K562 (cell line): Measurements from ENCODE around the gene ENPP6. TPM values are rescaled to one million over a fixed set of nuclear protein-coding genes. Genes with fewer than 3 reads are reported as not detected.

Source experiments
- ATAC-seq: fragments of 200-7000 bp; cut with Tn5 transposase; 3 replicates; pipeline ENCODE4 v1.9.1; 2020; ENCODE audit warnings: moderate library complexity
- BruUV-seq: library from RNA; stranded (reverse); fragments of 400-500 nt; replicated peaks from 2 replicates; lab custom pipeline; 2021; lab: Mats Ljungman, UMichigan
- CTCF ChIA-PET: fragments of 300-600 bp; formaldehyde crosslinking; extraction: SDS; loops from one replicate; lab custom pipeline; 2021; ENCODE audit warnings: low intra/inter-chr PET ratio; lab: Yijun Ruan, JAX
- POLR2A ChIA-PET: fragments of 300-600, 350-650 bp; sonication (Branson Sonifier 250); formaldehyde crosslinking; extraction: SDS; loops from one replicate; lab custom pipeline; 2021; ENCODE audit warnings: antibody characterized with exemption, inconsistent platforms; lab: Yijun Ruan, JAX
- DNase-seq, 4 experiments: peaks; one replicate each; pipeline versions ENCODE4 v3.0.0 to v3.0.0-alpha.2; 2011 to 2018; ENCODE audit warnings: low spot score in 3 of 4, mixed read lengths in 3 of 4; ENCODE audit errors: extremely low read depth in 1 of 4
- FAIRE-seq: peaks from 2 replicates; lab custom pipeline; 2011; peaks lifted over from hg19 to GRCh38; lab: Jason Lieb, UNC
- H2AFZ ChIP-seq: 2 replicates; pipeline ENCODE4 v1.6.0; 2011; ENCODE audit warnings: low read depth, low read length, control low read depth, inconsistent platforms
- H3K27ac ChIP-seq: fragments of 200-600 bp; 3 replicates; pipeline ENCODE4 v1.8.0; 2011; ENCODE audit warnings: low read depth, mild to moderate bottlenecking, control low read depth, inconsistent platforms, low read length, moderate library complexity, mixed read lengths; ENCODE audit errors: extremely low read depth
- H3K27me3 ChIP-seq, 2 experiments: fragments of 300-600 bp in 1 of 2; 2 replicates in 1 of 2; 3 replicates in 1 of 2; pipeline versions ENCODE4 v1.6.0 to v1.8.0; 2011; ENCODE audit warnings: inconsistent platforms in 2 of 2, low read length in 2 of 2, mild to moderate bottlenecking in 1 of 2, mixed read lengths in 1 of 2, moderate library complexity in 1 of 2; ENCODE audit not compliant: control insufficient read depth in 2 of 2, insufficient read depth in 2 of 2
- H3K36me3 ChIP-seq: fragments of 300-600 bp; 3 replicates; pipeline ENCODE4 v1.8.0; 2011; ENCODE audit warnings: mild to moderate bottlenecking, low read length, inconsistent platforms; ENCODE audit not compliant: control insufficient read depth, insufficient read depth
- H3K4me1 ChIP-seq, 2 experiments: fragments of 200-600 bp in 1 of 2; replicated peaks in 1 of 2; 2 replicates in 1 of 2; 3 replicates in 1 of 2; pipeline versions ENCODE4 v1.5.1 to v1.8.0; 2011; ENCODE audit warnings: inconsistent platforms in 2 of 2, low read length in 2 of 2, mild to moderate bottlenecking in 1 of 2, mixed read lengths in 1 of 2, moderate library complexity in 1 of 2; ENCODE audit not compliant: control insufficient read depth in 2 of 2, insufficient read depth in 2 of 2
- H3K4me2 ChIP-seq: 2 replicates; pipeline ENCODE4 v1.6.1; 2011; ENCODE audit warnings: low read length, control low read depth, inconsistent platforms, mixed read lengths; ENCODE audit not compliant: insufficient read depth
- H3K4me3 ChIP-seq: fragments of 200-600 bp; sonication (generic), shearing (Covaris generic); 2 replicates; pipeline ENCODE4 v1.5.1; 2016; ENCODE audit warnings: control low read depth, inconsistent platforms
- H3K79me2 ChIP-seq: fragments of 200-600 bp; 3 replicates; pipeline ENCODE4 v1.8.0; 2011; ENCODE audit warnings: low read length, inconsistent platforms; ENCODE audit not compliant: control insufficient read depth, insufficient read depth
- H3K9ac ChIP-seq, 2 experiments: 2 replicates each; pipeline versions ENCODE4 v1.6.0 to v1.6.1; 2011; ENCODE audit warnings: low read depth in 2 of 2, low read length in 2 of 2, control low read depth in 1 of 2, inconsistent platforms in 1 of 2, mild to moderate bottlenecking in 1 of 2, mixed read lengths in 1 of 2; ENCODE audit not compliant: insufficient read depth in 1 of 2
- H3K9me1 ChIP-seq: one replicate; pipeline ENCODE4 v1.6.0; 2011; ENCODE audit warnings: inconsistent platforms, mild to moderate bottlenecking, low read length, moderate library complexity; ENCODE audit not compliant: control insufficient read depth, insufficient read depth
- H3K9me3 ChIP-seq: replicated peaks from 2 replicates; pipeline ENCODE4 v1.5.1; 2011; ENCODE audit warnings: low read depth, low read length, inconsistent platforms; ENCODE audit not compliant: control insufficient read depth, insufficient read depth
- H4K20me1 ChIP-seq: replicated peaks from 2 replicates; pipeline ENCODE4 v1.6.1; 2011; ENCODE audit warnings: low read length, inconsistent platforms, mixed read lengths; ENCODE audit not compliant: control insufficient read depth, insufficient read depth
- HMBOX1 ChIP-seq: sonication (generic); IDR thresholded peaks from 2 replicates; pipeline ENCODE4 v1.6.1; 2016
- HMG20A ChIP-seq: fragments of 450-650 bp; formaldehyde crosslinking; conservative IDR thresholded peaks from 2 replicates; pipeline ENCODE4 v1.4.0; 2020; ENCODE audit warnings: mild to moderate bottlenecking, mixed read lengths
- JUNB ChIP-seq: fragments of 450-650 bp; formaldehyde crosslinking; conservative IDR thresholded peaks from 2 replicates; pipeline ENCODE4 v1.4.0; 2020; ENCODE audit warnings: mild to moderate bottlenecking
- MCM2 ChIP-seq: fragments of 450-650 bp; IDR thresholded peaks from 2 replicates; pipeline ENCODE4 v1.6.1; 2017; ENCODE audit warnings: low read depth, mild to moderate bottlenecking
- MED1 ChIP-seq: sonication (generic); formaldehyde crosslinking; IDR thresholded peaks from 2 replicates; pipeline ENCODE4 v1.8.1; 2023; ENCODE audit warnings: missing genetic modification reagents, borderline replicate concordance
- NR1H2 ChIP-seq: sonication (generic); formaldehyde crosslinking; IDR thresholded peaks from 2 replicates; pipeline ENCODE4 v1.4.0; 2020; ENCODE audit warnings: mild to moderate bottlenecking, missing genetic modification reagents
- POLR3G ChIP-seq: IDR thresholded peaks from 2 replicates; pipeline ENCODE4 v1.6.1; 2011; ENCODE audit not compliant: insufficient read length, insufficient replicate concordance; ENCODE audit errors: extremely low read depth
- RAD51 ChIP-seq: fragments of 450-650 bp; IDR thresholded peaks from 2 replicates; pipeline ENCODE4 v1.7.1; 2016; ENCODE audit warnings: low read depth, mild to moderate bottlenecking, borderline replicate concordance
- RBM25 ChIP-seq: fragments of 200-400 bp; formaldehyde crosslinking; IDR thresholded peaks from 2 replicates; pipeline ENCODE4 v1.6.1; 2018; ENCODE audit warnings: low read length, low read depth, moderate library complexity; ENCODE audit not compliant: severe bottlenecking
- SETDB1 ChIP-seq: IDR thresholded peaks from one replicate; pipeline ENCODE4 v1.6.1; 2012; ENCODE audit warnings: low read length, control low read depth, inconsistent platforms
- SMARCA4 ChIP-seq: fragments of 450-650 bp; IDR thresholded peaks from 2 replicates; pipeline ENCODE4 v1.6.1; 2016
- TEAD2 ChIP-seq: fragments of 450-650 bp; IDR thresholded peaks from 2 replicates; pipeline ENCODE4 v1.6.1; 2016; ENCODE audit warnings: missing genetic modification characterization, control low read depth, missing compliant biosample characterization
- ZNF512 ChIP-seq: IDR thresholded peaks from 2 replicates; pipeline ENCODE4 v1.6.1; 2016; ENCODE audit warnings: missing genetic modification characterization, missing compliant biosample characterization
- ZSCAN29 ChIP-seq: fragments of 450-650 bp; IDR thresholded peaks from 2 replicates; pipeline ENCODE4 v1.6.1; 2017
- WGBS: fragments of 100-300 bp; shearing (Covaris generic); methylation state at CpG from one replicate; pipeline ENCODE4 v1.1.6; 2016; ENCODE audit warnings: low coverage, mixed read lengths; ENCODE audit not compliant: insufficient coverage; ENCODE audit errors: missing lambda C conversion rate; 5-methylcytosine and 5-hydroxymethylcytosine counted together
- in situ Hi-C: fragments of 300-500 bp; cut with MboI; formaldehyde crosslinking; loops from 4 replicates; pipeline ENCODE4 v1.15.0; 2018; ENCODE audit warnings: inconsistent platforms, mixed read lengths
- intact Hi-C: fragments of 100-400 bp; cut with micrococcal nuclease; formaldehyde crosslinking; loops from 2 replicates; pipeline ENCODE4 v1.14.2; 2022
- polyA plus RNA-seq, 8 experiments: library from polyadenylated mRNA; depleted of rRNA in 4 of 8; stranded (reverse) in 5 of 8; unstranded in 3 of 8; fragments of >200 nt; fragmentation: Nextera tagmentation in 2 of 8; fragmentation: Illumina TruSeq in 1 of 8; extraction: Ambion mirVana in 2 of 8; extraction: Trizol in 1 of 8; gene quantifications; 2 replicates each; pipeline versions ENCODE4 v1.2.1 to v1.2.3, GENCODE V29; 2011 to 2014; ENCODE audit warnings: inconsistent platforms in 1 of 8, missing spikeins in 1 of 8
- total RNA-seq, 7 experiments: library from RNA; depleted of rRNA in 6 of 7; stranded (reverse); fragments of >200 nt in 6 of 7; fragmentation: Illumina TruSeq in 2 of 7; extraction: Trizol in 2 of 7; gene quantifications; 2 replicates each; pipeline versions ENCODE4 v1.2.1 to v1.2.3, GENCODE V29; 2011 to 2021; ENCODE audit warnings: low replicate concordance in 1 of 7

The ENPP6 gene
- total and polyA plus RNA-seq, 9 of the 15 experiments (the other 6 are each of a cell fraction or from before 2014, with no cell fraction given): 0.29 TPM; not detected in 8

DNA sequence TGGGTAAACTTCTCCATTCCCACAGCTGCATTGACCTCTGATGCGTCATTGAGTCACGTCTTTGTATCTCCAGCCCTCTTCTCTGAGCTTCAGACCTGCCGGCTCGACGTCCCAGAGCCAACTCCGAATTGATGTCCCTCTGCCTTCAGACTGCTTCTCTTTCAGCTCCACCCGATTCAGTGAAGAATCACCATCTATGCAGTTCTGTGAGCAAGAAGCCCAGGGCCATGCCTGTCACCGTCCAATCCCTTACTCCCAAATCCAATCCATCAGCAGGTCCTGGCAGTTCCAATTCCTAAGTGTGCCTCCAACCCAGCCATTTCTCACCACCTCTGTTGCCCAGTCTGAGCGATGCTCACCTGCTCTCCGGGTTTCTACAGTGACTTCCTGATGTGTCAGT, 70.7 kb downstream of the ENPP6 start:
- no peaks in the 10 kb centered on the region; a peak in 1 of 5 replicates for H3K4me1 ChIP-seq
- under 1% methylated on average over 10 of the region's 10 CpGs for WGBS
- no peak overlapping the region for H3K4me3 ChIP-seq
- H3K4me2 ChIP-seq: no peak overlapping the region
- FAIRE-seq (no peak), ATAC-seq (no peak), DNase-seq (no peak)
- H3K79me2 ChIP-seq: no peaks in the 10 kb centered on the region
- no peak overlapping the region for H3K27ac ChIP-seq
- BruUV-seq: no TSS peak
- TF ChIP-seq POLR3G (no peak), TEAD2 (tag) (no peak)
- ChIA-PET POLR2A (no interaction called here), CTCF (no interaction called here)
- no peaks in the 10 kb centered on the region for H3K9me3 ChIP-seq
- H3K9me1 ChIP-seq: no peaks in the 10 kb centered on the region
- H2AFZ ChIP-seq: no peak overlapping the region
- in situ Hi-C loops: no loop called here
- intact Hi-C loops: no loop called here
- H4K20me1 ChIP-seq: no peaks in the 10 kb centered on the region
- peaks cover 12 to 53% of the 10 kb centered on the region in 2 experiments for H3K27me3 ChIP-seq
- no peaks in the 10 kb centered on the region for H3K36me3 ChIP-seq
- H3K9ac ChIP-seq: no peak overlapping the region

DNA sequence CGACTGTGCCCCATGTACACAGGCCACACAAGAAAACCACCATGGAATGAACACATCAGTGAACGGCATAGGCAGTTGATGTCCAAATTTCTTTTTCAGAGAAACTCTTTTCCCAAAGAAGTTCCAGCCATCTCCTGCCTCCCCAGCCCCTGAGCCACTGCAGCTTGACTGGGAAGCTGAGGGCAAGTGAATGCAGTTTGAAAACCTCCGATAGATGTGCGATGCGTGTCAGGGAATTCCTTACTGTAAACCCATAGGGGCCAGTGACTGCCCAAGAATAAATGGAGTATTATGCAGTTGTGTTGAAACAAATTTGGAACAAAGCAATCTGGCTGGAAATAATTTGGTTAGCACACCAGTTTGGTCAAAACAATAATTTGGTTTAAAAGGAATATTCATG, 72.1 kb downstream of the ENPP6 start:
- in situ Hi-C loops (no loop called here), intact Hi-C loops (no loop called here)
- ChIA-PET CTCF (no interaction called here), POLR2A (interaction anchor here (0.6 to 0.7 kb wide), 2 partner anchors 111 to 465 kb away, joined by 3 to 6 read pairs; no protein-coding TSS in a partner anchor)
- Histone ChIP-seq H3K36me3 (no peaks in the 10 kb centered on the region), H3K27me3 (peaks cover 12 to 55% of the 10 kb centered on the region in 2 experiments), H3K4me2 (no peak overlapping the region), H3K9ac (no peak overlapping the region), H3K4me3 (no peak overlapping the region), H3K27ac (no peak overlapping the region), H4K20me1 (no peaks in the 10 kb centered on the region), H2AFZ (no peak overlapping the region), H3K9me3 (no peaks in the 10 kb centered on the region), H3K4me1 (no peaks in the 10 kb centered on the region; a peak in 1 of 5 replicates), H3K9me1 (no peaks in the 10 kb centered on the region), H3K79me2 (no peaks in the 10 kb centered on the region)
- WGBS: 3% methylated on average over 5 of the region's 5 CpGs
- no peak for ATAC-seq
- DNase-seq: no peak
- TF ChIP-seq NR1H2 (CRISPR knock-in tag) (no peak), MED1 (CRISPR knock-in tag) (no peak), HMG20A (CRISPR knock-in tag) (no peak), ZNF512 (tag) (no peak), RBM25 (no peak), HMBOX1 (no peak), MCM2 (no peak), SMARCA4 (no peak), SETDB1 (no peak), ZSCAN29 (no peak), JUNB (CRISPR knock-in tag) (no peak), RAD51 (no peak)
- FAIRE-seq: no peak
- BruUV-seq: no TSS peak
